ENCODE measurements around the gene ZNF473. TPM values are rescaled to one million over a fixed set of nuclear protein-coding genes. Genes with fewer than 3 reads are reported as not detected.

The ZNF473 gene
- total and polyA plus RNA-seq, 2 of the 13 experiments (the other 11 are each of a cell fraction or from before 2014, with no cell fraction given) = 5.8 to 11.9 TPM

DNA sequence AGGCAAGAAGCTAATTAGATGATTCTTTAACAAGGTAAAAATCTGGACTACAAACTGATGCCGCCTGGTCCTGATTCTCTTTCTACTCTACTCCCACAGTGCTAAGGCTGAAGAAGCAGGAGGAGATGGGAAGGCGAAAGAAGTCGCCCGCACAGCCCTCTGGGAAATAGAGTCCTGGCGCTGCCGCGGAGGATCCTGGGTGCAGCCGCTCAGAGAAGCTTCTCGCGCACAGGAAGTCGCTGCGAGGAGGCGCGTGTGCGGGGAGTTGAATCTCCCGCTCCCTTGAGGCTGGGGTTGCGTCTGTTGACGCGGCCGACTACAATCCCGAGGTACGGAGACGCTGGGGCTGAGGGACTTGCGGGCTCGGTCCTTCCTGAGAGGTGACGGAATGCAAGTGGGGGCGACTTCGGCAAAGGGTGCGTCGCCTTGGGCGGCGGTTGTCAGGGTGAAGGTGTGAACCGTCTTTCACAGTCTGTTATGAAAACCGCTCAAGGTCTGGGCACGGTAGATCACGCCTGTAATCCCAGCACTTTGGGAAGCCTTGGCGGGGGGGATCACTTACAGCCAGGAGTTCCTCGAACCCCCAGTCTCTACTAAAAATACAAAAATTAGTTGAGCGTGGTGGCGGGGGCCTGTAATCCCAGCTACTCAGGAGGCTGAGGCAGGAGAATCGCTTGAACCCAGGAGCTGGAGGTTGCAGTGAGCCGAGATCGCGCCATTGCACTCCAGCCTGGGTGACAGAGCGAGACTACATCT lies at the start of gene ZNF473 (continued):
- TF ChIP-seq KDM4B (CRISPR knock-in tag; IDR thresholded peaks at IDR 0.05) (no peak), ELF3 (CRISPR knock-in tag; IDR thresholded peaks at IDR 0.05) (peak; percentile 79), ZNF337 (CRISPR knock-in tag; IDR thresholded peaks at IDR 0.05; ENCODE audit: borderline replicate concordance, low read depth) (peak; percentile 78), ZNF256 (CRISPR knock-in tag; conservative IDR thresholded peaks at IDR 0.05) (peak; percentile 99), RARG (CRISPR knock-in tag; IDR thresholded peaks at IDR 0.05; ENCODE audit: low read depth) (0 out of 2 replicates have a peak, but pooled peaks have one; percentile 34), JUNB (CRISPR knock-in tag; IDR thresholded peaks at IDR 0.05; ENCODE audit: borderline replicate concordance) (peak; percentile 82), MAFG (CRISPR knock-in tag; IDR thresholded peaks at IDR 0.05) (no peak), ZNF274 (CRISPR knock-in tag; IDR thresholded peaks at IDR 0.05) (peak; percentile 93), GABPB1 (CRISPR knock-in tag; IDR thresholded peaks at IDR 0.05) (peak; percentile 95), ZNF121 (CRISPR knock-in tag; IDR thresholded peaks at IDR 0.05) (no peak), POLR2A (IDR thresholded peaks at IDR 0.05; ENCODE audit: insufficient read depth in 1 of 2, low read depth in 2 of 2, low read length in 2 of 2) (peak; percentile 64 to 89), TARDBP (CRISPR knock-in tag; IDR thresholded peaks at IDR 0.05) (peak; percentile 75; the same call in 1 of the 2 replicates), ZMYM3 (CRISPR knock-in tag; IDR thresholded peaks at IDR 0.05) (no peak; the same call in 1 of the 2 replicates), KLF13 (CRISPR knock-in tag; IDR thresholded peaks at IDR 0.05) (peak; percentile 86), TAF15 (IDR thresholded peaks at IDR 0.05; ENCODE audit: low read depth, low read length, poor library complexity, severe bottlenecking) (no peak), ZNF451 (CRISPR knock-in tag; IDR thresholded peaks at IDR 0.05) (peak; percentile 96; the same call in 1 of the 2 replicates), ZNF83 (CRISPR knock-in tag; IDR thresholded peaks at IDR 0.05; ENCODE audit: borderline replicate concordance) (peak; percentile 94; the same call in 1 of the 2 replicates), PPARG (CRISPR knock-in tag; conservative IDR thresholded peaks at IDR 0.05) (peak; percentile 61; the same call in 1 of the 2 replicates), THAP11 (CRISPR knock-in tag; IDR thresholded peaks at IDR 0.05) (peak; percentile 97), ZNF749 (CRISPR knock-in tag; IDR thresholded peaks at IDR 0.05; ENCODE audit: borderline replicate concordance) (peak; percentile 97), HNF4A (CRISPR knock-in tag; IDR thresholded peaks at IDR 0.05) (0 out of 2 replicates have a peak, but pooled peaks have one; percentile 17), KLF15 (CRISPR knock-in tag; IDR thresholded peaks at IDR 0.05; ENCODE audit: borderline replicate concordance) (peak; percentile 97), MTA3 (CRISPR knock-in tag; IDR thresholded peaks at IDR 0.05) (no peak)
- TF ChIP-seq, protein P1, sequence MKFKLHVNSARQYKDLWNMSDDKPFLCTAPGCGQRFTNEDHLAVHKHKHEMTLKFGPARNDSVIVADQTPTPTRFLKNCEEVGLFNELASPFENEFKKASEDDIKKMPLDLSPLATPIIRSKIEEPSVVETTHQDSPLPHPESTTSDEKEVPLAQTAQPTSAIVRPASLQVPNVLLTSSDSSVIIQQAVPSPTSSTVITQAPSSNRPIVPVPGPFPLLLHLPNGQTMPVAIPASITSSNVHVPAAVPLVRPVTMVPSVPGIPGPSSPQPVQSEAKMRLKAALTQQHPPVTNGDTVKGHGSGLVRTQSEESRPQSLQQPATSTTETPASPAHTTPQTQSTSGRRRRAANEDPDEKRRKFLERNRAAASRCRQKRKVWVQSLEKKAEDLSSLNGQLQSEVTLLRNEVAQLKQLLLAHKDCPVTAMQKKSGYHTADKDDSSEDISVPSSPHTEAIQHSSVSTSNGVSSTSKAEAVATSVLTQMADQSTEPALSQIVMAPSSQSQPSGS (CRISPR knock-in tag; IDR thresholded peaks at IDR 0.05) = peak; percentile 73
- TF ChIP-seq, protein P2, sequence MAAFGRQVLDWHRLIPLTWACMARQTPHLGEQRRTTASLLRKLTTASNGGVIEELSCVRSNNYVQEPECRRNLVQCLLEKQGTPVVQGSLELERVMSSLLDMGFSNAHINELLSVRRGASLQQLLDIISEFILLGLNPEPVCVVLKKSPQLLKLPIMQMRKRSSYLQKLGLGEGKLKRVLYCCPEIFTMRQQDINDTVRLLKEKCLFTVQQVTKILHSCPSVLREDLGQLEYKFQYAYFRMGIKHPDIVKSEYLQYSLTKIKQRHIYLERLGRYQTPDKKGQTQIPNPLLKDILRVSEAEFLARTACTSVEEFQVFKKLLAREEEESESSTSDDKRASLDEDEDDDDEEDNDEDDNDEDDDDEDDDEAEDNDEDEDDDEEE (CRISPR knock-in tag; IDR thresholded peaks at IDR 0.05) = peak; percentile 53; the same call in 1 of the 2 replicates
- TF ChIP-seq, protein P3, sequence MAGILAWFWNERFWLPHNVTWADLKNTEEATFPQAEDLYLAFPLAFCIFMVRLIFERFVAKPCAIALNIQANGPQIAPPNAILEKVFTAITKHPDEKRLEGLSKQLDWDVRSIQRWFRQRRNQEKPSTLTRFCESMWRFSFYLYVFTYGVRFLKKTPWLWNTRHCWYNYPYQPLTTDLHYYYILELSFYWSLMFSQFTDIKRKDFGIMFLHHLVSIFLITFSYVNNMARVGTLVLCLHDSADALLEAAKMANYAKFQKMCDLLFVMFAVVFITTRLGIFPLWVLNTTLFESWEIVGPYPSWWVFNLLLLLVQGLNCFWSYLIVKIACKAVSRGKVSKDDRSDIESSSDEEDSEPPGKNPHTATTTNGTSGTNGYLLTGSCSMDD (CRISPR knock-in tag; IDR thresholded peaks at IDR 0.05) = no peak; the same call in 1 of the 2 replicates
- TF ChIP-seq, protein P4, sequence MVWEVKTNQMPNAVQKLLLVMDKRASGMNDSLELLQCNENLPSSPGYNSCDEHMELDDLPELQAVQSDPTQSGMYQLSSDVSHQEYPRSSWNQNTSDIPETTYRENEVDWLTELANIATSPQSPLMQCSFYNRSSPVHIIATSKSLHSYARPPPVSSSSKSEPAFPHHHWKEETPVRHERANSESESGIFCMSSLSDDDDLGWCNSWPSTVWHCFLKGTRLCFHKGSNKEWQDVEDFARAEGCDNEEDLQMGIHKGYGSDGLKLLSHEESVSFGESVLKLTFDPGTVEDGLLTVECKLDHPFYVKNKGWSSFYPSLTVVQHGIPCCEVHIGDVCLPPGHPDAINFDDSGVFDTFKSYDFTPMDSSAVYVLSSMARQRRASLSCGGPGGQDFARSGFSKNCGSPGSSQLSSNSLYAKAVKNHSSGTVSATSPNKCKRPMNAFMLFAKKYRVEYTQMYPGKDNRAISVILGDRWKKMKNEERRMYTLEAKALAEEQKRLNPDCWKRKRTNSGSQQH (CRISPR knock-in tag; IDR thresholded peaks at IDR 0.05; ENCODE audit: low read depth) = peak; percentile 95; the same call in 1 of the 2 replicates
